SK-N-MC (cell line): ENCODE results near the gene CEACAM7.

Experiments
- EZH2 ChIP-seq: fragments of 200-600 bp; sonication (generic); IDR thresholded peaks from one replicate; pipeline ENCODE4 v1.6.1; 2017; ENCODE audit warnings: antibody characterized with exemption
- FOXP2 ChIP-seq: optimal IDR thresholded peaks from 2 replicates; pipeline ENCODE3; 2011; ENCODE audit warnings: mild to moderate bottlenecking, moderate library complexity; ENCODE audit not compliant: insufficient read depth; ENCODE audit errors: extremely low read length, control extremely low read depth
- POLR2AphosphoS5 ChIP-seq: IDR thresholded peaks from 2 replicates; pipeline ENCODE4 v1.6.1; 2012; ENCODE audit warnings: mild to moderate bottlenecking, low read depth, low read length, borderline replicate concordance

DNA sequence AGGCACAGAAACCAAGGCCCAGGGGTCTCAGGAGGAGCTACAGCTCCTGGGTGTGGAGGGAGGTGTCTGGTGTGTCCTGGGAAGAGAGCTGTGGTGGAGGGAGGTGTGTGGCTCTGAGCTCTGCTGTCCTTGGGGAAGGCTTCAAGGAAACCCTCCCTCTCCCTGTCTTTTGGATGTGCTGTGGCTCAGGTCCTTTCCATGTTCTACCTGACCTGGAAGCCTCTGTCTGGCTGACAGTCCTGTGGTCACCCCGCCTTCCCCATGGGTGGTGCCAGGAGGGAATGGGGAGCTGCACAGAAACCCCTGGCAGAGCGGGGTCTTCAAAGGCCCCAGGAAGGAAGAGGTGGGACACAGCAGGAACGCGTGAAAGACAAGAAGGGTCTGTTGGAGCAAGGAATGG, 617 bp upstream of the CEACAM7 start:
- no peak for TF ChIP-seq POLR2AphosphoS5
- no peak for TF ChIP-seq EZH2
- no peak for TF ChIP-seq FOXP2
